Endometrium (tissue), 2 donors: ENCODE results near the gene RABGAP1.

ENCODE experiments used
- FAIRE-seq: peaks from 2 replicates; lab custom pipeline; 2012; peaks lifted over from hg19 to GRCh38; lab: Jason Lieb, UNC
- donor health status: control.
- donor health status: control.

Gene RABGAP1

GRCh38 chr9:123112015-123112975 is 171.5 kb downstream of the RABGAP1 start:
- no peak for FAIRE-seq

- no peak for FAIRE-seq
Measured at GRCh38 chr9:123113185-123113584, 172.4 kb downstream of the RABGAP1 start.

GRCh38 chr9:123115146-123115913 is 174.5 kb downstream of the RABGAP1 start:
- FAIRE-seq, result no peak

GRCh38 chr9:123116036-123116435 is 175.2 kb downstream of the RABGAP1 start:
- no peak for FAIRE-seq

- no peak for FAIRE-seq
Measured at GRCh38 chr9:123119566-123119965, 178.7 kb downstream of the RABGAP1 start.

GRCh38 chr9:123120131-123120530 is 179.3 kb downstream of the RABGAP1 start:
- no peak for FAIRE-seq

GRCh38 chr9:123120953-123121352 is 180.1 kb downstream of the RABGAP1 start:
- FAIRE-seq, result no peak

GRCh38 chr9:123121457-123121856 is 180.6 kb downstream of the RABGAP1 start:
- FAIRE-seq, result no peak

GRCh38 chr9:123127512-123128075 is 186.8 kb downstream of the RABGAP1 start:
- FAIRE-seq, result no peak

- no peak for FAIRE-seq
Measured at GRCh38 chr9:123128591-123128990, 187.8 kb downstream of the RABGAP1 start.

GRCh38 chr9:123129423-123129822 is 188.6 kb downstream of the RABGAP1 start:
- no peak for FAIRE-seq

GRCh38 chr9:123131258-123131657 is 190.4 kb downstream of the RABGAP1 start:
- FAIRE-seq, result no peak

GRCh38 chr9:123131993-123132392 is 191.2 kb downstream of the RABGAP1 start:
- no peak for FAIRE-seq

- no peak for FAIRE-seq
Measured at GRCh38 chr9:123132696-123133095, 191.9 kb downstream of the RABGAP1 start.

- no peak for FAIRE-seq
Measured at GRCh38 chr9:123135430-123135829, 194.6 kb downstream of the RABGAP1 start.

GRCh38 chr9:123138163-123138562 is 197.3 kb downstream of the RABGAP1 start:
- FAIRE-seq, result no peak

GRCh38 chr9:123149067-123149466 is 208.2 kb downstream of the RABGAP1 start:
- FAIRE-seq, result no peak

GRCh38 chr9:123150708-123151503 is 210.1 kb downstream of the RABGAP1 start:
- FAIRE-seq, result no peak
